HG03439 (cell line): ENCODE results near the gene KRTAP23-1.

Source experiments
- ATAC-seq: cut with Tn5 transposase; IDR thresholded peaks from one replicate; pipeline ENCODE4 v1.9.1; 2021; ENCODE audit warnings: mild to moderate bottlenecking, moderate library complexity; ENCODE audit not compliant: unreplicated experiment

KRTAP23-1 gene

DNA sequence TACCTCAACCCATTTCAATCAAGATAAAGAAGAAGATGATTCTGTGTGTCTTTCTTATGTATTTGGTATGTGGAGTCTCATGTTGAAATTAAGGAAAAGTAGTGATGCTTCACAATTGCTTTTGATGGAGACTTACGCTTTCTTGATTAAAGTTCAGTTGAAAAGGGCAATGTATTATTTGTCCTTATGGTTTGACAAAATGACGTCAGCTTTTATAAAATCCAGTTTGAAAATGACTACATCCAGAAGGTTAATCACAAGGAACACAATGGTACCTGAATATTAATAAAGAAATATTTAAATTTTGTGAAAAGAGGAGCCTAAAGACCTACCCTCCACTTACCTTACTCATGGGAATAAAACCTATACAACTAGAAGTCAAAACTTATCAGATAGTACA lies 32.7 kb downstream of the KRTAP23-1 start:
- no peak for ATAC-seq

DNA sequence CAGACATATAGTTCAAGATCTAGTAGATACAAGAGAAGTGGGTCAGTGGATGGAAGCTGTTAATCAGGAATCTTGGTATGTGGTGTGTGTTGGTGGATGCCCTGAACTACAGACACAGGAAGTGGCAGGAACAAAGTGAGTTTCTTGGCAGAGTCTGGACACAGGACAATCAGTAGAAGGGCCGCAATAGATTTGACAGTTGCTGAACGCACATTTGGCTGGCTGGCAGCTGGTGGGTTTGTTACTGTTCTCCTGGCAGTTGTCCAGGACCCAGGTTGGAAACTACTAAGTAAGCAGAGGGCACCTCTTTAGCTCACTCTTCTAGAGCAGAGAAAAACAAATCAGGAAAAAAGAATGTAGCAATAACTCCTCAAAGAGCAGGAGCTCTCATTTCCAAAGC lies 41.5 kb downstream of the KRTAP23-1 start:
- no peak for ATAC-seq

DNA sequence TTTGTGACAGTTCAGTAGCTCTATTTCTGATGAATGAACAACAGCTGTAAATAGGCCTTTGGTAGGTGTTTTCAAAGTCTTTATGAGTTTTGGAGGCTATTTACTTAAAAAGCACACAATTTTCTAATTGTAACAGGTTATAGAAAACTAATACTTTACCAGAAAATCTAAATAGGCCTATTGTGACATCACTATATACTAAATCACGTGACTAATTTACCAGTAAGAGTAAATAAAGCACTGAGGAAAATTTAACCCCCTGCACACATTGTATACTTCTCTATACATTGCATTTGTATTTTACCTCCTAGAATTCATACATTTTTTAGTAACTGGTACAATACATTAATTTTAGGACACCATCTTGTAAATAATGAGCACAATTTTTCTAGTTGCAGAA lies 43.3 kb downstream of the KRTAP23-1 start:
- ATAC-seq: no peak
